Kidney tubule cell (primary cell): ENCODE results near the gene DOCK3.
"Not testable (repeated sequence)": the region's sequence is repeated elsewhere in the genome, so short reads cannot be mapped to it uniquely, and the experiment has no call there.

Experiments
- DNase-seq: peaks from one replicate; pipeline ENCODE4 v3.0.0-alpha.2; 2018; ENCODE audit warnings: low spot score

The DOCK3 gene

GRCh38 chr3:51102396-51102795 lies 427.7 kb downstream of the DOCK3 start:
- DNase-seq: no peak

GRCh38 chr3:51106242-51106876 lies 431.6 kb downstream of the DOCK3 start:
- DNase-seq: no peak

- DNase-seq: no peak
These were observed 435.9 kb downstream of the DOCK3 start for GRCh38 chr3:51110586-51110985.

- DNase-seq: no peak
These were observed 448.2 kb downstream of the DOCK3 start for GRCh38 chr3:51122944-51123343.

- no peak for DNase-seq
These were observed 448.8 kb downstream of the DOCK3 start for GRCh38 chr3:51123531-51123930.

GRCh38 chr3:51131607-51132006 lies 456.9 kb downstream of the DOCK3 start:
- not testable (repeated sequence) for DNase-seq

- no peak for DNase-seq
These were observed 463.0 kb downstream of the DOCK3 start for GRCh38 chr3:51137715-51138114.

GRCh38 chr3:51139616-51140015 lies 464.9 kb downstream of the DOCK3 start:
- DNase-seq: no peak

- DNase-seq: no peak
These were observed 466.8 kb downstream of the DOCK3 start for GRCh38 chr3:51141573-51141972.

- DNase-seq: no peak
These were observed 471.3 kb downstream of the DOCK3 start for GRCh38 chr3:51145811-51146585.

GRCh38 chr3:51146781-51147180 lies 472.1 kb downstream of the DOCK3 start:
- DNase-seq: no peak

- DNase-seq: no peak
These were observed 481.4 kb downstream of the DOCK3 start for GRCh38 chr3:51156147-51156546.

- DNase-seq: no peak
These were observed 488.3 kb downstream of the DOCK3 start for GRCh38 chr3:51163051-51163450.

- no peak for DNase-seq
These were observed 499.0 kb downstream of the DOCK3 start for GRCh38 chr3:51173518-51174271.

- no peak for DNase-seq
These were observed 502.2 kb downstream of the DOCK3 start for GRCh38 chr3:51176923-51177322.

- DNase-seq: not testable (repeated sequence)
These were observed 511.7 kb downstream of the DOCK3 start for GRCh38 chr3:51186446-51186845.

GRCh38 chr3:51190199-51190598 lies 515.5 kb downstream of the DOCK3 start:
- no peak for DNase-seq

GRCh38 chr3:51190827-51191226 lies 516.1 kb downstream of the DOCK3 start:
- DNase-seq: no peak

GRCh38 chr3:51191768-51192167 lies 517.0 kb downstream of the DOCK3 start:
- DNase-seq: no peak

GRCh38 chr3:51198477-51198876 lies 523.8 kb downstream of the DOCK3 start:
- no peak for DNase-seq

- not testable (repeated sequence) for DNase-seq
These were observed 524.6 kb downstream of the DOCK3 start for GRCh38 chr3:51199296-51199695.

- no peak for DNase-seq
These were observed 541.6 kb downstream of the DOCK3 start for GRCh38 chr3:51216291-51216690.

GRCh38 chr3:51221959-51222358 lies 547.2 kb downstream of the DOCK3 start:
- no peak for DNase-seq
